ENCODE data around the gene SYNE4. TPM values are rescaled to one million over a fixed set of nuclear protein-coding genes. Genes with fewer than 3 reads are reported as not detected.

SYNE4 gene
- total and polyA plus RNA-seq, 2 donors (not counting 3 experiments of a cell fraction or from before 2014, with no cell fraction given), result 0.46 to 0.62 TPM

GRCh38 chr19:35996777-35997176 lies 11.8 kb downstream of the SYNE4 start:
- peaks cover 10% of the 10 kb centered on the region for H3K4me1 ChIP-seq (ENCODE audit: control insufficient read depth, extremely low read depth, insufficient read depth, low read length)
- no peaks in the 10 kb centered on the region for H3K9me1 ChIP-seq (replicated peaks; ENCODE audit: control insufficient read depth, extremely low read depth, insufficient read depth, low read length)
- H3K36me3 ChIP-seq (ENCODE audit: control insufficient read depth in 2 of 2, extremely low read depth in 1 of 2, insufficient read depth in 2 of 2, low read length in 2 of 2), result peaks cover 0 to 2% of the 10 kb centered on the region in 2 experiments
- H3K27me3 ChIP-seq (ENCODE audit: control insufficient read depth in 2 of 2, insufficient read depth in 2 of 2, low read length in 2 of 2), result no peaks in the 10 kb centered on the region
- H3K4me2 ChIP-seq (ENCODE audit: insufficient read depth, low read length), result no peak overlapping the region
- no peak overlapping the region for H2AFZ ChIP-seq (ENCODE audit: low read depth, low read length)
- H3K4me3 ChIP-seq (replicated peaks in 1 of 3; ENCODE audit: insufficient read depth in 1 of 3, low read depth in 1 of 3, low read length in 3 of 3), result no peak overlapping the region
- BruUV-seq (replicated peaks), result no TSS peak
- CTCF ChIA-PET, result interaction anchor here (1.0 kb wide), 1 partner anchor 12 kb away, joined by 3 read pairs; the partner anchor contains the start of gene SYNE4
- POLR2A ChIA-PET, result no interaction called here
- H3K27ac ChIP-seq (ENCODE audit: insufficient read depth, low read depth, low read length), result no peak overlapping the region
- DNase-seq (ENCODE audit: low read depth, low spot score) (no peak), FAIRE-seq (no peak)
- peaks cover 2% of the 10 kb centered on the region for H3K79me2 ChIP-seq (ENCODE audit: control insufficient read depth, insufficient read depth, low read length)
- no peak overlapping the region for H3K9ac ChIP-seq (replicated peaks; ENCODE audit: extremely low read depth, insufficient read depth, low read length)
- TF ChIP-seq MYC (IDR thresholded peaks at IDR 0.05; ENCODE audit: low read depth, low read length) (no peak), POLR2A (IDR thresholded peaks at IDR 0.05; ENCODE audit: low read depth, low read length) (no peak), EZH2 (IDR thresholded peaks at IDR 0.05; ENCODE audit: borderline replicate concordance, low read depth, low read length, severe bottlenecking) (no peak), MAX (IDR thresholded peaks at IDR 0.05; ENCODE audit: insufficient read depth, insufficient read length) (no peak), CTCF (IDR thresholded peaks at IDR 0.05; ENCODE audit: extremely low read depth in 1 of 2, insufficient read depth in 1 of 2, low read depth in 1 of 2, low read length in 2 of 2) (no peak)
- dilution Hi-C loops (cut with MboI; ENCODE audit: extremely low pct_ligation_motif_present, low sequenced_read_pairs), result no loop called here
- H4K20me1 ChIP-seq (replicated peaks; ENCODE audit: control insufficient read depth, extremely low read depth, insufficient read depth, low read length), result no peaks in the 10 kb centered on the region
- intact Hi-C loops (cut with micrococcal nuclease), result no loop called here
- H3K9me3 ChIP-seq (replicated peaks; ENCODE audit: control insufficient read depth, insufficient read depth, low read length), result no peaks in the 10 kb centered on the region

Measured in endothelial cell of umbilical vein (primary cell).